K562 (cell line): ENCODE data around the gene SMYD1. TPM values are rescaled to one million over a fixed set of nuclear protein-coding genes. Genes with fewer than 3 reads are reported as not detected.

ENCODE experiments used
- C11orf30 ChIP-seq: fragments of 450-650 bp; IDR thresholded peaks from 2 replicates; pipeline ENCODE4 v1.6.1; 2016; ENCODE audit warnings: low read depth, mild to moderate bottlenecking
- CBFA2T2 ChIP-seq: fragments of 450-650 bp; conservative IDR thresholded peaks from 2 replicates; pipeline ENCODE4 v1.6.1; 2017; ENCODE audit warnings: mild to moderate bottlenecking
- CBFA2T3 ChIP-seq: fragments of 450-650 bp; IDR thresholded peaks from 2 replicates; pipeline ENCODE4 v1.6.1; 2017
- CHD4 ChIP-seq: fragments of 200-600 bp; sonication (generic); IDR thresholded peaks from 3 replicates; pipeline ENCODE4 v1.6.1; 2012; ENCODE audit warnings: low read depth, mild to moderate bottlenecking, mixed read lengths, low read length, inconsistent platforms; ENCODE audit not compliant: insufficient read depth, insufficient replicate concordance, poor library complexity, severe bottlenecking
- E2F6 ChIP-seq, 2 experiments: IDR thresholded peaks; 2 replicates each; pipeline ENCODE4 v1.6.1; 2011; ENCODE audit warnings: borderline replicate concordance in 1 of 2, control low read depth in 1 of 2, low read depth in 1 of 2, low read length in 1 of 2, mild to moderate bottlenecking in 1 of 2, mixed read lengths in 1 of 2, moderate library complexity in 1 of 2; ENCODE audit not compliant: insufficient read depth in 1 of 2, insufficient read length in 1 of 2, poor library complexity in 1 of 2, severe bottlenecking in 1 of 2; ENCODE audit errors: extremely low read depth in 1 of 2
- FOSL1 ChIP-seq: fragments of 200-800 bp; sonication (Bioruptor generic); conservative IDR thresholded peaks from 2 replicates; pipeline ENCODE4 v1.6.1; 2016; ENCODE audit warnings: missing genetic modification characterization, missing compliant biosample characterization
- FOXJ2 ChIP-seq: fragments of 200-800 bp; sonication (Bioruptor generic); IDR thresholded peaks from 2 replicates; pipeline ENCODE4 v1.6.1; 2016; ENCODE audit warnings: missing genetic modification characterization, missing compliant biosample characterization
- FOXK1 ChIP-seq: sonication (generic); formaldehyde crosslinking; IDR thresholded peaks from 2 replicates; pipeline ENCODE4 v1.8.0; 2022; ENCODE audit warnings: missing genetic modification reagents, mild to moderate bottlenecking, borderline replicate concordance
- FOXK2 ChIP-seq, 2 experiments: fragments of 450-650 bp; IDR thresholded peaks in 1 of 2; conservative IDR thresholded peaks in 1 of 2; 2 replicates each; pipeline ENCODE4 v1.6.1; 2016; ENCODE audit warnings: low read depth in 2 of 2, mild to moderate bottlenecking in 1 of 2
- JUND ChIP-seq, 2 experiments: IDR thresholded peaks; 2 replicates in 1 of 2; 3 replicates in 1 of 2; pipeline ENCODE4 v1.6.1; 2011; ENCODE audit warnings: borderline replicate concordance in 2 of 2, low read depth in 2 of 2, low read length in 2 of 2, improper control_type of control experiment in 1 of 2, missing biosample characterization in 1 of 2, missing genetic modification characterization in 1 of 2, missing genetic modification reagents in 1 of 2
- MTA2 ChIP-seq: fragments of 450-650 bp; IDR thresholded peaks from 2 replicates; pipeline ENCODE4 v1.6.1; 2016; ENCODE audit warnings: low read depth
- NFATC3 ChIP-seq: fragments of 450-650 bp; IDR thresholded peaks from 2 replicates; pipeline ENCODE4 v1.6.1; 2017; ENCODE audit warnings: mild to moderate bottlenecking
- NUFIP1 ChIP-seq: fragments of 450-650 bp; IDR thresholded peaks from 2 replicates; pipeline ENCODE4 v1.6.1; 2018; ENCODE audit not compliant: partially characterized antibody
- PCBP2 ChIP-seq: fragments of 200-400 bp; formaldehyde crosslinking; IDR thresholded peaks from 2 replicates; pipeline ENCODE4 v1.6.1; 2018; ENCODE audit warnings: low read length, low read depth, mild to moderate bottlenecking, moderate library complexity; ENCODE audit not compliant: poor library complexity, severe bottlenecking
- PPARD ChIP-seq: fragments of 250-450 bp; sonication (Bioruptor Pico); IDR thresholded peaks from 2 replicates; pipeline ENCODE4 v1.8.0; 2022; ENCODE audit warnings: inconsistent platforms, mild to moderate bottlenecking, moderate library complexity
- RCOR1 ChIP-seq, 2 experiments: IDR thresholded peaks; 2 replicates each; pipeline ENCODE4 v1.6.1; 2012; ENCODE audit warnings: low read depth in 2 of 2, low read length in 2 of 2, borderline replicate concordance in 1 of 2, improper control_type of control experiment in 1 of 2
- SIN3B ChIP-seq: fragments of 450-650 bp; IDR thresholded peaks from 2 replicates; pipeline ENCODE4 v1.6.1; 2017; ENCODE audit warnings: low read depth, mild to moderate bottlenecking, moderate library complexity
- SMAD3 ChIP-seq: fragments of 450-650 bp; formaldehyde crosslinking; conservative IDR thresholded peaks from 2 replicates; pipeline ENCODE4 v1.4.0; 2020; ENCODE audit warnings: mild to moderate bottlenecking
- SMARCB1 ChIP-seq: IDR thresholded peaks from 2 replicates; pipeline ENCODE4 v1.6.1; 2011; ENCODE audit warnings: improper control_type of control experiment, low read depth; ENCODE audit not compliant: insufficient read length
- SMARCE1 ChIP-seq: fragments of 450-650 bp; IDR thresholded peaks from 2 replicates; pipeline ENCODE4 v1.7.1; 2016; ENCODE audit warnings: mild to moderate bottlenecking
- TCF3 ChIP-seq: sonication (generic); formaldehyde crosslinking; IDR thresholded peaks from 2 replicates; pipeline ENCODE4 v1.4.0; 2020; ENCODE audit warnings: mild to moderate bottlenecking, missing genetic modification reagents
- TCF7 ChIP-seq: sonication (generic); IDR thresholded peaks from 2 replicates; pipeline ENCODE4 v1.6.1; 2016; ENCODE audit warnings: antibody characterized with exemption, borderline replicate concordance
- ZBTB43 ChIP-seq: sonication (generic); formaldehyde crosslinking; IDR thresholded peaks from 2 replicates; pipeline ENCODE4 v1.8.0; 2023; ENCODE audit warnings: mild to moderate bottlenecking, missing genetic modification reagents
- ZBTB7A ChIP-seq: IDR thresholded peaks from 2 replicates; pipeline ENCODE4 v1.6.1; 2011; ENCODE audit warnings: low read depth, mild to moderate bottlenecking, low read length, moderate library complexity, borderline replicate concordance; ENCODE audit not compliant: control insufficient read depth
- ZNF146 ChIP-seq: IDR thresholded peaks from one replicate; pipeline ENCODE4 v1.6.1; 2018; ENCODE audit warnings: missing compliant biosample characterization; ENCODE audit not compliant: unreplicated experiment
- ZNF717 ChIP-seq: fragments of 250-450 bp; sonication (Bioruptor Pico); IDR thresholded peaks from 2 replicates; pipeline ENCODE4 v1.5.0; 2021
- ZNF766 ChIP-seq: fragments of 200-800 bp; sonication (Bioruptor generic); conservative IDR thresholded peaks from 2 replicates; pipeline ENCODE4 v1.6.1; 2016; ENCODE audit warnings: missing genetic modification characterization, missing compliant biosample characterization
- polyA plus RNA-seq, 8 experiments: library from polyadenylated mRNA; depleted of rRNA in 4 of 8; stranded (reverse) in 5 of 8; unstranded in 3 of 8; fragments of >200 nt; fragmentation: Nextera tagmentation in 2 of 8; fragmentation: Illumina TruSeq in 1 of 8; extraction: Ambion mirVana in 2 of 8; extraction: Trizol in 1 of 8; gene quantifications; 2 replicates each; pipeline versions ENCODE4 v1.2.1 to v1.2.3, GENCODE V29; 2011 to 2014; ENCODE audit warnings: inconsistent platforms in 1 of 8, missing spikeins in 1 of 8
- total RNA-seq, 7 experiments: library from RNA; depleted of rRNA in 6 of 7; stranded (reverse); fragments of >200 nt in 6 of 7; fragmentation: Illumina TruSeq in 2 of 7; extraction: Trizol in 2 of 7; gene quantifications; 2 replicates each; pipeline versions ENCODE4 v1.2.1 to v1.2.3, GENCODE V29; 2011 to 2021; ENCODE audit warnings: low replicate concordance in 1 of 7

SMYD1 gene
- total and polyA plus RNA-seq, 9 of the 15 experiments (the other 6 are each of a cell fraction or from before 2014, with no cell fraction given) = not detected

GRCh38 chr2:88061295-88061694 is 6.3 kb upstream of the SMYD1 start (continued):
- TF ChIP-seq ZBTB7A (no peak), ZNF717 (no peak), PPARD (CRISPR knock-in tag) (no peak), SMARCB1 (no peak), NUFIP1 (no peak), RCOR1 (IDR thresholded peaks at IDR 0.05; ENCODE audit: borderline replicate concordance in 1 of 2, low read depth in 2 of 2, low read length in 2 of 2) (peak in 1 of 2 experiments; percentile 49; a peak in 1 of 4 replicates), SMAD3 (CRISPR knock-in tag) (no peak), FOXJ2 (tag) (peak; percentile 65; the same call in 1 of the 2 replicates), PCBP2 (no peak), TCF7 (no peak), FOXK1 (CRISPR knock-in tag) (no peak), CBFA2T2 (peak; percentile 36), CBFA2T3 (peak; percentile 57; the same call in 1 of the 2 replicates), ZBTB43 (CRISPR knock-in tag) (no peak), TCF3 (CRISPR knock-in tag) (peak; percentile 26; the same call in 1 of the 2 replicates), FOXK2 (conservative IDR thresholded peaks at IDR 0.05 in 1 of 2, IDR thresholded peaks at IDR 0.05 in 1 of 2; ENCODE audit: low read depth in 2 of 2) (0 out of 4 replicates have a peak, but pooled peaks of 1 of the 2 experiments have one; percentile 23), MTA2 (peak; percentile 35; the same call in 1 of the 2 replicates), C11orf30 (no peak), CHD4 (no peak), ZNF146 (CRISPR knock-in tag) (no peak), JUND (IDR thresholded peaks at IDR 0.05; ENCODE audit: borderline replicate concordance, low read depth, low read length) (peak; percentile 76; the same call in 1 of the 2 replicates), JUND (tag; IDR thresholded peaks at IDR 0.05; ENCODE audit: borderline replicate concordance, low read depth, low read length) (peak; percentile 60; the same call in 2 of the 3 replicates), SIN3B (no peak), SMARCE1 (peak; percentile 54; the same call in 1 of the 2 replicates), E2F6 (IDR thresholded peaks at IDR 0.05; ENCODE audit: borderline replicate concordance in 1 of 2, extremely low read depth in 1 of 2, insufficient read depth in 1 of 2, insufficient read length in 1 of 2, low read depth in 1 of 2, low read length in 1 of 2, poor library complexity in 1 of 2, severe bottlenecking in 1 of 2) (no peak), FOSL1 (tag) (peak; percentile 83), NFATC3 (peak; percentile 79; the same call in 1 of the 2 replicates), ZNF766 (CRISPR knock-in tag) (no peak)
